Esophagus (tissue), 2 donors: ENCODE data around the gene EXOSC10. TPM values are rescaled to one million over a fixed set of nuclear protein-coding genes. Genes with fewer than 3 reads are reported as not detected.
A peak's percentile ranks its signal among the peaks of the same experiment; 100 is the strongest.

Experiments used
- H3K27ac ChIP-seq, 2 donors: one replicate each; pipeline ENCODE4 v1.5.1; 2013; ENCODE audit warnings: low read depth in 2 of 2, mild to moderate bottlenecking in 2 of 2, inconsistent platforms in 1 of 2, low read length in 1 of 2, moderate library complexity in 1 of 2
- H3K27me3 ChIP-seq, 2 donors: one replicate each; pipeline ENCODE4 v1.6.1; 2013; ENCODE audit warnings: low read length in 2 of 2, control low read depth in 1 of 2, mild to moderate bottlenecking in 1 of 2; ENCODE audit not compliant: insufficient read depth in 2 of 2, control insufficient read depth in 1 of 2
- H3K36me3 ChIP-seq, 2 donors: one replicate each; pipeline ENCODE4 v1.6.1; 2013; ENCODE audit warnings: low read length in 1 of 2; ENCODE audit not compliant: control insufficient read depth in 2 of 2, insufficient read depth in 2 of 2
- H3K4me1 ChIP-seq, 2 donors: one replicate each; pipeline ENCODE4 v1.6.1; 2013; ENCODE audit warnings: low read length in 1 of 2; ENCODE audit not compliant: control insufficient read depth in 2 of 2, insufficient read depth in 2 of 2
- H3K4me3 ChIP-seq, 2 donors: one replicate each; pipeline ENCODE4 v1.5.1; 2013; ENCODE audit warnings: low read length in 2 of 2, mild to moderate bottlenecking in 2 of 2, low read depth in 1 of 2, moderate library complexity in 1 of 2
- H3K9me3 ChIP-seq, 2 donors: one replicate each; pipeline ENCODE4 v1.6.1; 2013; ENCODE audit warnings: mild to moderate bottlenecking in 2 of 2, low read depth in 1 of 2, low read length in 1 of 2, moderate library complexity in 1 of 2; ENCODE audit not compliant: control insufficient read depth in 2 of 2, insufficient read depth in 1 of 2
- WGBS, 2 donors: extraction: QIAGEN DNeasy Blood & Tissue Kit; methylation state at CpG; one replicate each; pipeline ENCODE4 v1.1.7; 2013; 5-methylcytosine and 5-hydroxymethylcytosine counted together
- polyA plus RNA-seq, 2 donors: library from polyadenylated mRNA; stranded (reverse); fragments of 200-250 nt; gene quantifications; one replicate each; pipeline ENCODE4 v1.2.3, GENCODE V29; 2013
- donor health status: healthy with polysubstance abuse.
- donor health status: Bipolar disorder and iron deficiency.

The EXOSC10 gene
- polyA plus RNA-seq, 2 donors: 30.7 to 35.1 TPM

- H3K4me1 ChIP-seq: peaks cover 0 to 4% of the 10 kb centered on the region in 2 donors
- no peaks in the 10 kb centered on the region for H3K27me3 ChIP-seq
- H3K36me3 ChIP-seq: peaks cover 9 to 29% of the 10 kb centered on the region in 2 donors
- WGBS, 2 donors: 64 to 75% methylated on average over 5 of the region's 5 CpGs
- no peak overlapping the region for H3K27ac ChIP-seq
- no peaks in the 10 kb centered on the region for H3K9me3 ChIP-seq
- H3K4me3 ChIP-seq: no peak overlapping the region
Measured at GRCh38 chr1:11134898-11135266, 35.2 kb upstream of the EXOSC10 start.

GRCh38 chr1:11134251-11134897, 34.7 kb upstream of the EXOSC10 start:
- Histone ChIP-seq H3K27ac (no peak overlapping the region), H3K9me3 (no peaks in the 10 kb centered on the region), H3K27me3 (no peaks in the 10 kb centered on the region), H3K4me1 (peaks cover 0 to 4% of the 10 kb centered on the region in 2 donors), H3K36me3 (peaks cover 10 to 32% of the 10 kb centered on the region in 2 donors), H3K4me3 (no peak overlapping the region)
- 38 to 54% methylated on average over 5 of the region's 5 CpGs for WGBS, 2 donors

- H3K4me3 ChIP-seq: no peak overlapping the region
- no peaks in the 10 kb centered on the region for H3K27me3 ChIP-seq
- WGBS, 2 donors: 84% methylated on average over 8 of the region's 8 CpGs
- H3K9me3 ChIP-seq: no peaks in the 10 kb centered on the region
- H3K36me3 ChIP-seq: peaks cover 13 to 39% of the 10 kb centered on the region in 2 donors
- peak overlapping the region in 1 of 2 donors; percentile 28 for H3K27ac ChIP-seq
- H3K4me1 ChIP-seq: peaks cover 0 to 4% of the 10 kb centered on the region in 2 donors
Measured at GRCh38 chr1:11132563-11133293, 33.1 kb upstream of the EXOSC10 start.

GRCh38 chr1:11131816-11132215, 32.1 kb upstream of the EXOSC10 start:
- Histone ChIP-seq H3K27ac (no peak overlapping the region), H3K9me3 (no peaks in the 10 kb centered on the region), H3K4me1 (peaks cover 0 to 4% of the 10 kb centered on the region in 2 donors), H3K4me3 (no peak overlapping the region), H3K36me3 (peaks cover 13 to 42% of the 10 kb centered on the region in 2 donors), H3K27me3 (no peaks in the 10 kb centered on the region)
- WGBS, 2 donors: 66 to 75% methylated on average over 3 of the region's 3 CpGs

- H3K36me3 ChIP-seq: peaks cover 20 to 49% of the 10 kb centered on the region in 2 donors
- no peak overlapping the region for H3K4me3 ChIP-seq
- no peaks in the 10 kb centered on the region for H3K27me3 ChIP-seq
- no peaks in the 10 kb centered on the region for H3K9me3 ChIP-seq
- H3K4me1 ChIP-seq: peaks cover 0 to 4% of the 10 kb centered on the region in 2 donors
- H3K27ac ChIP-seq: no peak overlapping the region
- WGBS, 2 donors: 96 to 97% methylated on average over 17 of the region's 17 CpGs
Measured at GRCh38 chr1:11130406-11130805, 30.7 kb upstream of the EXOSC10 start.

- Histone ChIP-seq H3K4me3 (no peak overlapping the region), H3K4me1 (peaks cover 0 to 4% of the 10 kb centered on the region in 2 donors), H3K27me3 (no peaks in the 10 kb centered on the region), H3K27ac (no peak overlapping the region), H3K36me3 (peaks cover 20 to 50% of the 10 kb centered on the region in 2 donors), H3K9me3 (no peaks in the 10 kb centered on the region)
- 93 to 95% methylated on average over 15 of the region's 15 CpGs for WGBS, 2 donors
Measured at GRCh38 chr1:11129649-11130390, 30.2 kb upstream of the EXOSC10 start.

- Histone ChIP-seq H3K36me3 (peaks cover 25 to 57% of the 10 kb centered on the region in 2 donors), H3K27me3 (no peaks in the 10 kb centered on the region), H3K9me3 (no peaks in the 10 kb centered on the region), H3K4me3 (no peak overlapping the region), H3K4me1 (no peaks in the 10 kb centered on the region), H3K27ac (no peak overlapping the region)
- WGBS, 2 donors: 58 to 82% methylated on average over 5 of the region's 5 CpGs
Measured at GRCh38 chr1:11126569-11126968, 26.9 kb upstream of the EXOSC10 start.

GRCh38 chr1:11125931-11126330, 26.3 kb upstream of the EXOSC10 start:
- H3K4me1 ChIP-seq: no peaks in the 10 kb centered on the region
- H3K9me3 ChIP-seq: no peaks in the 10 kb centered on the region
- 90 to 95% methylated on average over 4 to 5 of the region's 5 CpGs for WGBS, 2 donors
- H3K27ac ChIP-seq: no peak overlapping the region
- no peaks in the 10 kb centered on the region for H3K27me3 ChIP-seq
- H3K36me3 ChIP-seq: peaks cover 31 to 59% of the 10 kb centered on the region in 2 donors
- H3K4me3 ChIP-seq: no peak overlapping the region

- Histone ChIP-seq H3K36me3 (peaks cover 28 to 49% of the 10 kb centered on the region in 2 donors), H3K9me3 (no peaks in the 10 kb centered on the region), H3K27ac (no peak overlapping the region), H3K27me3 (no peaks in the 10 kb centered on the region), H3K4me3 (no peak overlapping the region), H3K4me1 (no peaks in the 10 kb centered on the region)
- 98 to 100% methylated on average over 3 of the region's 3 CpGs for WGBS, 2 donors
Measured at GRCh38 chr1:11124965-11125364, 25.3 kb upstream of the EXOSC10 start.
